GM19035 (cell line): ENCODE results near the gene STARD3NL.
A peak's percentile ranks its signal among the peaks of the same experiment; 100 is the strongest.
"Not testable (repeated sequence)": the region's sequence is repeated elsewhere in the genome, so short reads cannot be mapped to it uniquely, and the experiment has no call there.

Experiments
- ATAC-seq: cut with Tn5 transposase; IDR thresholded peaks from one replicate; pipeline ENCODE4 v1.9.1; 2021; ENCODE audit not compliant: unreplicated experiment

STARD3NL gene, protein sequence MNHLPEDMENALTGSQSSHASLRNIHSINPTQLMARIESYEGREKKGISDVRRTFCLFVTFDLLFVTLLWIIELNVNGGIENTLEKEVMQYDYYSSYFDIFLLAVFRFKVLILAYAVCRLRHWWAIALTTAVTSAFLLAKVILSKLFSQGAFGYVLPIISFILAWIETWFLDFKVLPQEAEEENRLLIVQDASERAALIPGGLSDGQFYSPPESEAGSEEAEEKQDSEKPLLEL

DNA sequence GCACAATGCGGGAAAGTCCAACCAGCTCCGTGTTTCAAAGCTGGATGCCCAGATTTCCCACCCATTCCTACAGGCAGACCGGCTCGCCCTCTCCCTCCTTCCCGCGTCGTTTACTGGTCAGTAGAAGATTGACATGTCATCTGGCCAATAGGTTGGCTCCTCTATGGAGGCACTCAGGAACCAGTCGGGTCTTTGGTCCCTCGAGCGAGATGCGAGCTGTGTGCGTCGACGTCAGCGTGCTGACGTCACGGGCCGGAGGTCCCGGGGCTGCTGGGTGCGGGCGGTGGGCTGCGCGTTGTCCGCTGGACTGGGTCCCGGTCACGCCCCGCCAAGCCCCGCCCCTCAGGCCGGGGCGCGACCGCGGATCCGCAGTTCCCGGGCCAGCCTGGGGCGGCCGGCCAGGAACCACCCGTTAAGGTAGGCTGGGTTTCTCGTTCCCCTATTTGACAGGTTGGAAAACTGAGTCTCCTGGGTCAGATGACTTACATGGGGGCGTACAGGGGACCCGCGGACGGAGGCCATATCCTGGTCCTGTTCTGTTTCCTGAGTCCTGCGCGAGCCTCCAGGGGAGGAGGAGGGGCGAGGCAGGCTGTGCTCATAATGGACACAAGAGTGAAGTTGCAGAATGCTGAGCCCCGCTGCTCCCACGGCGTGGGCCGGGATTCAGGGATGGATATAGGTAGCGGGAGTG is at the start of gene STARD3NL:
Gene STARD3NL (plus strand): TSS at position 242 of the 691 bp plus-strand sequence. CDS start 29,260 bp downstream, outside the sequence.
- ATAC-seq, result peak; percentile 99

DNA sequence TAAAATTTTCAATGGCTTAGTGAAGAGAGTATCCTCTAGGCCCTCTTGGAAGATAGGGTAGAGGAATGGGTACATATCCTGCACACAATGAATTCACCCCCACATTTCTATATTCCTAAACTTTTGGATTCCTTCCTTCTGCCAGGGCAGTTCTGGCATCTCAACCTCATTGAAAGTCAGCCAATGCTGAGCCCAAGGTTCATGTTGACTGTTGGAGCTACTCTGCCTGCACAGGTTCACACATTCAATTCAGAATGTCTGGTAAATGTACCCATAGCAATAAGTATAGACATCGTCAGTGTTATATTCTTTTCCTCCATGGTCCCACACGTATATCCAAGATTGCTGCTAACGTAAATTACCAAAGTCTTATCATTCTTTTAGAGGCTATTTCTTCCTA is 48.9 kb upstream of the STARD3NL start:
- no peak for ATAC-seq

DNA sequence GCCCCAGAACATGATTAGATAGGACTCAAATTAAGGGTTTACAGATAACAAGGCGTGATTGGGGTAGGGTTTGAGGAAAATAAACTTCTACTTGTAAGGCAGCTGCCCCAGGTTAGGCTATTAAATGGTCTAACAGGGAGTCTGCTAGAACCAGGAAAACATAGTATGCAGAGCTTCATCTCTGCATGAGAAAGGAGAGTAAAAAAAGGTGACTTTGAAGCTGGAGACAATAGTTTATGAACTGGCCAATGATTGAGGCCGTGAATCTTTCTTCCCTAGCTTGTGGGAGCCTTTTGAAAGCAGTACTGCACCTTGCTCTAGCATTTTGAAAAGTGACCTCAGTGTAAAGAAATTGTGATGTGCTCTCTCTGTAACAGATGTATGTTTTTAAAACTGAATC is 48.5 kb upstream of the STARD3NL start:
- no peak for ATAC-seq

DNA sequence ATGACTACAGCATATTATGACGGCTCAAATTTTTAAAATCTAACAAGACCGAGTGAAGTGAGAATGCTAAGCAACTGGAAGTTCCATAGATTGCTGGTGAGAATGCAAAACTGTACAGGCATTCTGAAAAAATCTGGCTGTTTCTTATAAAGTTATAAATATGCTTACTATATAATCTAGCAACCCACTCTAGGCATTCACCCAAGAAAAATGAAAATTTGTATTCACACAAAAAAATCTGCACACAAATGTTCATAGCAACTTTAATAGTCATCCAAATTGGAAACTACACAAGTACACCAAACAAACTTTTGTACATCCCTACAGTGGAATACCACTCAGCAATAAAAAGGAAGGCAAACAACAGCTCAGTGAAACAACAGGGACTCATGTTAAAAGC is 39.9 kb upstream of the STARD3NL start:
- ATAC-seq, result no peak

DNA sequence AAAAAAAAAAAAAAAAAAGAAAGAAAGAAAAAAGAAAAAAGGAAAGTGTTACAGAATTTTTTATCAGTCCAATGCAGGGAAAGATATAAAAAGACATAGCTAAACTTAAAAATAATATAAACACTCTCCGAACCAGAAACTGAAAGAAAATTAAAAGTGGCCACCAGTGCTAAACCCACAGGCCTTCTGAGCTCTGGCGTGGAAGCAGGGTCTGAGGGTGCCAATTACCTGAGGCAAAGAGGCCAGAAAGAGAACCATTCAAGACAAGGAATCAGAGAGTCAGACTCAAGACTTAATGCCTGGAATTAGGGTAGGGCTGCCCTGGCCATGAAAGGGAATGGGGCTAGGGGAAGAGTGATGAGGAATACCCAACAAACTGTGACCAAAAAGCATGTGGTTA is 36.9 kb upstream of the STARD3NL start:
- no peak for ATAC-seq

DNA sequence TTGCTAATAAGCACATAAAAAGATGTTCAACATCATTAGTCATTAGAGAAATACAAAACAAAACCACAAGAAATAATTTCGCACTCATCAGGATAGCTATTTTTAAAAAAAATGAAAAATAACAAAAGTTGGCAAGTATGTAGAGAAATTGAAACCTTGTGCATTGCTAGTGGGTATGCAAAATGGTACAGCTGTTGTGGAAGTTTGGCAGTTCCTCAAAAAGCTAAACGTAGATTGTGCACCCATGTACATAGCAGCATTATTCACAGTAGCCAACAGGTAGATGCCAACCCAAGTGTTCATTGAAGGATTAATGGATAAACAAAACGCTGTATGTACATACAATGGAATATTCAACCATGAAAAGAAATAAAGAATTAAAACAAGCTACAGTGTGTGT is 35.3 kb upstream of the STARD3NL start:
- ATAC-seq, result peak; percentile 95

DNA sequence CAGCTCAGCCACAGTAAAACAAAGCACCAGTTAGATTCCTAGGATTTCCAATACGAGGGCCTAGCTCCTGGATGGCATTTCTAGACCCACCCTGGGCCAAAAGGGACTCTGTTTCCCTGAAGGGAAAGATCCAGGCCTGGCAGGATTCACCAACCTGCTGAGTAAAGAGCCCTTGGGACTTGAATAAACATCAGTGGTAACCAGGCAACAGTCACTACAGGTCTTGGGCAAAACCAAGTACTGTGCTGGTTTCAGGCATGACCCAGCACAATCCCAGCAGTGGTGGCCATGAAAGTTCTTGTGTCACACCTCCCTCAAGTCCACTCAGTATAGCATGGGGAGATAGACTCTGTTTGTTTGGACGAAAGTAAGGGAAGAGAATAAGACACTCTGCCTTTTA is 31.0 kb upstream of the STARD3NL start:
- ATAC-seq, result no peak

DNA sequence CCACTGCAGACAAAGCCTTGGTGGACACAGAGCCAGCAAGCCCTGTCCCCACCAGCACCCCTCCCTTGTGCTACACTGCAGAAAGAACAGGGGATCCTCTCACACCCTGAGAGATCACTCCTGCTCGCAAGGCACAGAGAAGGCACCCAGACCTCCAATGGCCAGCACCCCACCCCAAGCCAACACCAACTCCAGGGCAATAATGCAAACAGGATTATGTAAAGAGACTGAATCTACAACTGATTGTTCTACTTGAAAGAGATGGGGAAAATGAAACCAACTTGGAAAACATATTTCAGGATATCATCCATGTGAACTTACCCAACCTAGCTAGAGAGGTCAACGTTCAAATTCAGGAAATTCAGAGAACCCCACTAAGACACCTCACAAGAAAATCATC is 26.5 kb upstream of the STARD3NL start:
- no peak for ATAC-seq

DNA sequence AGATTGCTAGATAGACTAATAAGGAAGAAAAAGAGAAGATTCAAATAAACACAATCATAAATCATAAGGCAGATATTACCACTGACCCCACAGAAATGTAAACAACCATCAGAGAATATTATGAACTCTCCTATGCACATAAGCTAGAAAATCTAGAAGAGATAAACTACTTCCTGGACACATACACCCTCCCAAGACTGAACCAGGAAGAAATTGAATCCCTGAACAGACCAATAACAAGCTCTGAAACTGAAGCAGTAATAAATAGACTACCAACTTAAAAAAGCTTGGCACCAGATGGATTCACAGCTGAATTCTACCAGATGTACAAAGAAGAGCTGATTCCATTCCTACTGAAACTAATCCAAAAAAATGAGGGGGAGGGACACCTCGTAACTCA is 24.5 kb upstream of the STARD3NL start:
- ATAC-seq, result no peak

DNA sequence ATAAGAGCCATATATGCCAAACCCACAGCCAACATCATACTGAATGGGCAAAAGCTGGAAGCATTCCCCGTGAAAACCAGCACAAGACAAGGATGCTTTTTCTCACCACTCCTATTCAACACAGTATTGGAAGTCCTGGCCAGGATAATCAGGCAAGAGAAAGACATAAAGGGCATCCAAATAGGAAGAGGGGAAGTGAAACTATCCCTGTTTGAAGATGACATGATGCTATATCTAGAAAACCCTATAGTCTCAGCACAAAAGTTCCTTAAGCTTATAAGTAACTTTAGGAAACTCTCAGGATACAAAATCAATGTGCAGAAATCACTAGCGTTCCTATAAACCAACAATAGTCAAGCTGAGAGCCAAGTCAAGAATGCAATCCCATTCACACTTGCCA is 23.8 kb upstream of the STARD3NL start:
- no peak for ATAC-seq

DNA sequence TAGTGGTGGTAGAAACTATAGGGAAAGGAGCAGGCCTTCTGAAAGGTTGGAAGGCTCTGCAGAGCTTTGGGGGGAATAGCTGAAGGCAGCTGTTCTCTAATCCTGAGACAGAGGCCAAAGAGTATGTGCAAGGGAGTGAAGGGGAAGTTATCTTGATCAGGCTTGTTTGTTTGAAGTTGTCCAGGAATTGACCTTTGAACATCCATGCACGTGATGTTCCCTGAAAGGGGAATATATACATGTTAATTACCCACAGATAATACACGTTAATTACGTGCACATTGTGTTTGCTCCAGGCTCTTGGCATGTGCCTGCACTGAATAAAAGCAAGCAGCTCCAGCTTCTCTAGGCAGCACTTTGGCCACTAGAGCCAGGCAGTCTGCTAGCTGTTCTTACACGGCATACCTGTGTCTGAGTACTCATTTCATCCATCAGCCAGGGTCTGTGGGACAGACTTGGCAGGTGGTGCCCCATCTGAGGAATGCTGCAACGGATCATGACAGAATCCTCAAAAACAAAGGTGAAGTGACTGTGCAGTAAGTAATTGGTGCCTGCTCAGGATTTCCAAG is 18.0 kb upstream of the STARD3NL start:
- ATAC-seq, result no peak

DNA sequence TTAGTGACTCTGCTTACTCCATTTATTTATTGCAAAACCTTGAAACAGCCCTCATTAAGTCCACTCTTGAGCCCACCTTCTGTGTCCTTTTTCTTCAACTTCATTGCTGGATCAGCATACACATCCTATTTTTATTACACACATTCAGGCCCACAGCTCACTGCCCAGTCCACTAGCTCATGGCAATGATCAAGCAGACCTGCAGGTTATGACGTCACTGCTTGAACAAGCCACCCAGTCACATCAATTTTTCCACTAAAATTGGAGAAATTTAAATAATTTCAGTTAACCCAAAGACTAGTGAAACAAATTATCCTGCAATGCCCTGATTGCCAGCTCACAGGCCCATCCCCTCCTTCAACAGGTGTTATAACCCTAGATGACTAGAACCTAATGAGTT is 16.0 kb upstream of the STARD3NL start:
- ATAC-seq, result no peak

DNA sequence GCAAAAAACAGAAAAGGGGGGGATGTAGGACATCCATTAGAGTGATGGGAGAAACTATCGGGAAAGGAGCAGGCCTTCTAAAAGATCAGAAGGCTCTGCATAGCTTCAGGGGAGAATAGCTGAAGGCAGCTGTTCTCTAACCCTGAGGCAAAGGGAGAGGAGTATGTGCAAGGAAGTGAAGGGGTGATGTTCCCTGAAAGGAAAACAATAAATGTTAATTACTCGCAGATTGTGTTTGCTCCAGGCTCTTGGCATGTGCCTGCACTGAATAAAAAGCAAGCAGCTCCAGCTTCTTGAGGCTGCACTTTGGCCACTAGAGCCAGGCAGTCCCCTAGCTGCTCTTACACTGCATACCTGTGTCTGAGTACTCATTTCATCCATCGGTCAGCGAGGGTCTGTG is 14.4 kb upstream of the STARD3NL start:
- no peak for ATAC-seq

DNA sequence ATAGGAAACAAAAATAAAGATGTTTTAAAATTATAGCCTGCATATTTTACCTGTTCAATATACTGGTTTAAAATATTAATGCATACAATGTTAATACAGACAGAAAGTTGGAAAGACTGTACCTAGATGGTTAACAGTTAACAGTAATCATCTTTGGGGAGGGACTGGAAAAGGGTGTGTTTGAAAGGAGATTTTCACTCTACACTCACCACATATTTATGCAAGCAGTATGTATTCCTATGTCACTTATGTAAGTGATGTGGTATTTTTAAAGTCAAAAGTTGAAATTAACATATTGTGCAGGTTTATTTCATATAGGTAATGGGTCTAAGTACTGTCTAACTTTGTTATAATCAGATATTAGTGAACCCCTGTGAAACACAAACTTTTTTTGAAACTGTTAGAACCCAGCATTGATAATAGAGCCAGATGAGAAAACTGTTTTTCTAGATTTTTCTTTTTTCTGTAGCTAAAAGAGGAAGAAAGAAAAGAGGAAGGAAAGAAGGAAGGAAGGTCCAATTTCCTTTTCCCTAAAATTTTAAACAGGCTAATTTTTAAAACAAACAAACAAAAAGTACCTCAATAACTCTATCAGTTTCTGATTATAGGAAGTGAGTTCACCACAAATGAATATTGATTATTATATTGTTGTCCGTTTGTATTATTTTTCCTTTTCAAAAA is 9.0 kb upstream of the STARD3NL start:
- ATAC-seq, result no peak

DNA sequence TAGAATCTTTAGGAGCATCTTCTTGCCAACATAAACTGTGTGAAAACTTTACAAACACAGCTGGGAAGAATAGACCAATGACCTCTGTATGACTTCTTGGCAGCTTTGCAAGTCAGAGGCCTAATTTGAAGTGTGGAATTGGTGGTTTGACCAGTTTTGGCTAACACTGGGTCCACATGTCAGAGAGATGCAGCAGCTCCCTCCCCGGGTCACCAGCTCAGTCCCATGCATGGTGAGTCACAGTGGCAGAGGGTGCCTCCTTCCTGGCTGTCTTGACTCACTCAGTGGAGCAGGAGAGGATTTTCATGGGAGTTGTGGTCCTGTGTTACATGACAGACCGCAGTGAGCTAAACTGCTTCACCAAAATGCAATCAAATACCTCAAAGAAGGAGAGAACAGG is 8.2 kb upstream of the STARD3NL start:
- ATAC-seq, result no peak

DNA sequence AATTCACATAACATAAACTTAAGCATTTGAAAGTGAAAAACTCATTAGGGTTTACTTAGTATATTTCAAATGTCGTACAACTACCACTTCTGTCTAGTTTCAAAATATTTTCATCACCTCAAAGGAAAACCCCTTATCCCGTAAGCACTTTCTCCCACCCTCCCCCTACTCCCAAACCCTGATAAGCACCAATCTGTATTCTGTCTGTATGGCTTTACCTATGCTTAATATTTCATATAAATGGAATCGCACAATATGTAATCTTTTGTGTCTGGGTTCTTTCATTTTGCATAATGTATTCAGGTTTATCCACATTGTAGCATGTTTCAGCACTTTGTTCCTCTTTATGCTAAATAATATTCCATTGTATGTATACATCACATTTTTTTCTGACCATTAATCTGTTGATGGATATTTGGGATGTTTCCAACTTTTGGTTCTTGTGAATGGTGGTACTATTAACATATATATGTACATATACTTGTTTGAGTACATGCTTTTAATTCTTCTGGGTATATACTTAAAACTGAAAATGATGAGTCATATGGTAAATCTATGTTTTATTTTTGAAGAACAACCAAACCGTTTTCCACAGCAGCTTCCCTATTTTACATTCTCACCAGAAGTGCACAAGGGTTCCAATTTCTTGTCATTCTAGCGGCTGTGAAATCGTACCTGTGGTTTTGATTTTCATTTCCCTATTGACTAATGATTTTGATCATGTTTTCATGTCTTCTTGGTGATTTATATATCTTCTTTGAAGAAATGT is 6.2 kb upstream of the STARD3NL start:
- peak; percentile 78 for ATAC-seq

DNA sequence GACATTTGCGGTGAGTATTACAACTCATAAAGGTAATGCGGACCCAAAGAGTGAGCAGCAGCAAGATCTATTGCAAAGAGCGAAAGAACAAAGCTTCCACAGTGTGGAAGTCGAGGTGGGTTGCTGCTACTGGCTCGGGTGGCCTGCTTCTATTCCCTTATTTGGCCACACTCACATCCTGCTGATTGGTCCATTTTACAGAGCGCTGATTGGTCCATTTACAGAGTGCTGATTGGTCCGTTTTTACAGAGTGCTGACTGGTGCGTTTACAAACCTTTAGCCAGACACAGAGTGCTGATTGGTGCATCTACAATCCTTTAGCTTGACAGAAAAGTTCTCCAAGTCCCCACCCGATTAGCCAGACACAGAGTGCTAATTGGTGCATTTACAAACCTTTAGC is 2.5 kb upstream of the STARD3NL start:
- not testable (repeated sequence) for ATAC-seq

DNA sequence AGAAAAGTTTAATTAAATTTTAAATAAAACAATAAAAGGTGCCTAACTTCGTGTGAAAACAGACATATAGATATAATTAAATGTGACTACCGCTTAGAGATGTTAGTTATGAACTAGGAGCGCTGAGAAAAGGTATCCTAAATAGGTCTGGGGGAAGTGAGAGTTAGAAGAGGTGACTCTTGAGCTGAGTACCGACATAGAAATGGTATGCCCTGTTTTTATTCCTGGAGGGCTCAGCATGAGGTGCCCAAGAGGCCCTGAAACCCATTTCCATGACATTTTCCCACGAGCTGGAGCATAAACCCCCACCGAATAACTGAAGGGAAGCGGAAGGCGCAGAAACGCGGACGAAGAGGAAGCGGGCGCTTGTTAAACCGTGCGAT is 433 bp upstream of the STARD3NL start:
- peak; percentile 18 for ATAC-seq

DNA sequence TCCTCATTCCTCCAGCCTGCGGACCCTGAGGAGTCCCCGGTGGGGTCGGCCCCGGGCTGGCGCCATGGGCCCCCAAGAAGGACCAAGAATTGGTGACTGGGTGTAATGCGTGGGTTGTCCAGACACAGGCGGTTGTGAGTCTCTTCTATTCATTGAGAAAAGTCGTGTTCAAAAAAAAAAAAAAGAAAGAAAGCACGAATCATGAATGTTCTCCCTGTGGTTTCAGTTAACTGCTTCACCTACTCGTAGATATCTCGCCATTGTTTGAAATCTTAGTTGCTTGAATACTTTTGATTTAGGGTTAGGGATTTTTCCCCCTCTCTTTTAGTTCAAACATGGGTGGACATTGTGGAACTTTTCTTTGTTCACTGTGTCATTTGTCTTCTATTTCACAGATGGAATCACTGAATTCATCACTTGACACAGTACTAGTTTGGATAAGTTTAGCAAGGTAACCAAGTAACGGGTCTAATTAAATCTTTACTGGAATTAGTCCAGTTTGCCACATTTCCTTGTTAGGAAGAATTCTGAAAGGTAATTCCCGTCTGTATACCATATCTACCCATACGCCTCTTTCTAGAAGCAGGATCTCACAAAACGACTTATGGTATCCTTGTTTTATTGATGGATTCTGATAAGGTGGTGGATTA is 775 bp downstream of the STARD3NL start:
- ATAC-seq, result peak; percentile 40

DNA sequence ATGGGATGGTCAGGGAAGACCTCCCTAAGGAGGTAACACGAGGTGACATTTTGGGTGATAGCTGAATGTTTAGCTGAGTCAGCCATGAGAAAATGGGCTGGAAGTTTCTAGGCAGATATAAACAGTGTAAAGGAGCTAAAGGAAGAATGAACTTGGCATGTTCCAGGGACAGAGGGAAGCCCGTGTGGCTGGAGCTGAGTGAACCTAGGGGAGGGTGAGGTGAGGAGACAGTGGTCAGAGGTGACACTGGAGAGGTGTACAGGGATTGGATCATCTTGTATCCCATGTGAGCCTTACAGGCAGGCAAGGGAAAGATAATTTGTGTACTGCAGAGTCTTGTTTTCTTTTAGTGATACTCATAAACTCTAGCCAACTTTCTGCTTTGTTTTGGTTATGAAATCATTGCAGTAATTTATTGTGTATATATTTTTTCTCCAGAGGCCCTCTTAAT is 1.8 kb downstream of the STARD3NL start:
- no peak for ATAC-seq

DNA sequence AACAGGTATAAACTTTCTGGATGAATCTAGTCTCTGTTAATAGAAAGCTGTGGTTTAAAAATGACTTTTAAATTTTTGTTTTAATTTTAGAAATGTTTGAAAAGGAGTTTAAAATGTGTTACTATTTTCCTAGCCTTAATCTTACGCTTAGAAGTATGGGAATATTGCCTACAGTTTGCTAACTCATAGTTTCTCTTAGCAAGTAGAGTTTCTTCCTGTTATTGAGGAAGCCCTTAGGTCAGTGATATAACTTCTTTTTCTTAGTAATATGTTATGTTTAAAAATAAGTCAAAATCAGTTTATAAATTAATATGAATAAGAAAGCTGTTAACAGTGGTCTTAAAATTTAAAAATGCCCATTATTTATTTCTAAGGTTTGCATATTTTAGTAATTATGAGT is 3.1 kb downstream of the STARD3NL start:
- ATAC-seq, result no peak
